LNCaP clone FGC (cell line): ENCODE measurements around the gene EIF4G3.
A peak's percentile ranks its signal among the peaks of the same experiment; 100 is the strongest.
"Not testable (repeated sequence)": the region's sequence is repeated elsewhere in the genome, so short reads cannot be mapped to it uniquely, and the experiment has no call there.

ENCODE experiments used
- DNase-seq: peaks from one replicate; pipeline ENCODE4 v3.0.0-alpha.2; 2011; ENCODE audit warnings: low read depth
- H3K4me3 ChIP-seq: 2 replicates; pipeline ENCODE4 v1.5.1; 2011; ENCODE audit warnings: mild to moderate bottlenecking, low read depth, low read length, control low read depth
- TF ChIP-seq, protein P1 (sequence below): IDR thresholded peaks from 2 replicates; pipeline ENCODE4 v1.5.1; 2012; ENCODE audit warnings: mild to moderate bottlenecking; ENCODE audit not compliant: control insufficient read depth, insufficient read depth; ENCODE audit errors: extremely low read depth

EIF4G3 gene

DNA sequence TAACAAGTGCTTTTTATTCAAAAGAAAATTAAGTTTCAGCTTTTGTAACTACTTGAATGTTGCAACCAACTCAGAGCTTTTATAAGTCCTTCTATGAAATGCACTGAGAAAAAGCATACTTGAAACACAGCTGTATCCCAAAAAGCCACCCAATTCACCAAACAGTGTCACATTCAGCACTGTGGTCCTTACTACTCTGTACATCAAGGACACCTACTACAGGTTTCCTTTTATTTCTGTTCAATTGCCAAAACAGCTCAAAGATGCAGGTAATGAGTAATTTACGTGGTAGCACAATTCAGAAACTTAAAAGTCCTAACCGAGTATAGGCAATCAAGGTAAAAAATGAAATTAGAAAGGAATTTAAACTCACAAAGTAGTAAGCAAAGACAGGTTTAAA, 2.5 kb downstream of the EIF4G3 start:
- TF ChIP-seq, protein P1, sequence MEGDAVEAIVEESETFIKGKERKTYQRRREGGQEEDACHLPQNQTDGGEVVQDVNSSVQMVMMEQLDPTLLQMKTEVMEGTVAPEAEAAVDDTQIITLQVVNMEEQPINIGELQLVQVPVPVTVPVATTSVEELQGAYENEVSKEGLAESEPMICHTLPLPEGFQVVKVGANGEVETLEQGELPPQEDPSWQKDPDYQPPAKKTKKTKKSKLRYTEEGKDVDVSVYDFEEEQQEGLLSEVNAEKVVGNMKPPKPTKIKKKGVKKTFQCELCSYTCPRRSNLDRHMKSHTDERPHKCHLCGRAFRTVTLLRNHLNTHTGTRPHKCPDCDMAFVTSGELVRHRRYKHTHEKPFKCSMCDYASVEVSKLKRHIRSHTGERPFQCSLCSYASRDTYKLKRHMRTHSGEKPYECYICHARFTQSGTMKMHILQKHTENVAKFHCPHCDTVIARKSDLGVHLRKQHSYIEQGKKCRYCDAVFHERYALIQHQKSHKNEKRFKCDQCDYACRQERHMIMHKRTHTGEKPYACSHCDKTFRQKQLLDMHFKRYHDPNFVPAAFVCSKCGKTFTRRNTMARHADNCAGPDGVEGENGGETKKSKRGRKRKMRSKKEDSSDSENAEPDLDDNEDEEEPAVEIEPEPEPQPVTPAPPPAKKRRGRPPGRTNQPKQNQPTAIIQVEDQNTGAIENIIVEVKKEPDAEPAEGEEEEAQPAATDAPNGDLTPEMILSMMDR, result no peak
- DNase-seq, result no peak
- peak overlapping the region; percentile 73 for H3K4me3 ChIP-seq

DNA sequence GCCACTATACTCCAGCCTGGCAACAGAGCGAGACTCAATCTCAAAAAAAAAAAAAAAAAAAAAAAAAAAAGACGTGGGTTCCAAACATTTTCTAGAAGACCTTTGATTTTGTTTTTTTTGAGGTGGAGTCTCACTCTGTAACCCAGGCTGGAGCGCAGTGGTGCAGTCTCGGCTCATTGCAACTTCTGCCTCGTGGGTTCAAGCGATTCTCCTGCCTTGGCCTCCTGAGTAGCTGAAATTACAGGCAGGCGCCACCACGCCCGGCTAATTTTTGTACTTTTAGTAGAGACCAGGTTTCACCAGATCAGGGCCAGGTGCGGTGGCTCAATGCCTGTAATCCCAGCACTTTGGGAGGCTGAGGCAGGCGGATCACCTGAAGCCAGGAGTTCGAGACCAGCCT, 3.6 kb downstream of the EIF4G3 start:
- not testable (repeated sequence) for DNase-seq, H3K4me3 ChIP-seq

DNA sequence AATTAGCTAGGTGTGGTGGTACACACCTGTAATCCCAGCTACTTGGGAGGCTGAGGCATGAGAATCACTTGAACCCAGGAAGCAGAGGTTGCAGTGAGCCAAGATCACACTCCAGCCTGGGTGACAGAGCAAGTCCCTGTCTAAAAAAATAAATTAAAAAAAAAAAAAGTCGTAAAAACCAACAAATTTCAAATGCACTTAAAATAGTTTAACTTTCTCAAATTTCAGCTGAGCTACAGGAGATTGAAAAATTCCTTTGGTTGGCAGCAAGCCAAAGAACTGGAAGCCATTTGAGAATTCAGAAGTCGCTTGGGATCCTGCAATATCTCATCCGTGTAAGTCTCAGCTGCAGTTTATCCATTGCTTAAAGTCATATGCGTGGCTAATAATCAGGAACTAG, 5.9 kb downstream of the EIF4G3 start:
- not testable (repeated sequence) for H3K4me3 ChIP-seq, DNase-seq

DNA sequence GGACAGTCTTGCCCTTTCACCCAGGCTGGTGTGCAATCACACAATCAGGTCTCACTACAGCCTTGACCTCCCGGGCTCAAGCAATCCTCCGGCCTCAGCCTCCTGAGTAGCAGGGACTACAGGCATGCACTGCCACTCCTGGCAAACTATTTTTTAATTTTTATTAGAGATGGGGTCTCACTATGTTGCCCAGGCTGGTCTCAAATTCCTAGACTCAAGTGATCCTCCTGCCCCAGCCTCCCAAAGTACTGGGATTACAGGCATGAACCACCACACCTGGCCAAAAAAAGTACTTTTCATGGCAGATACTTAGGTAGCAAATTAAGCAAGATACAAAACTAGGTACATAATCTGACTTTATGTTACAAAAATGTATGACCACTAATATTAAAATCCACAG, 8.3 kb downstream of the EIF4G3 start:
- TF ChIP-seq, protein P1, result no peak
- DNase-seq, result no peak
- H3K4me3 ChIP-seq, result no peak overlapping the region

DNA sequence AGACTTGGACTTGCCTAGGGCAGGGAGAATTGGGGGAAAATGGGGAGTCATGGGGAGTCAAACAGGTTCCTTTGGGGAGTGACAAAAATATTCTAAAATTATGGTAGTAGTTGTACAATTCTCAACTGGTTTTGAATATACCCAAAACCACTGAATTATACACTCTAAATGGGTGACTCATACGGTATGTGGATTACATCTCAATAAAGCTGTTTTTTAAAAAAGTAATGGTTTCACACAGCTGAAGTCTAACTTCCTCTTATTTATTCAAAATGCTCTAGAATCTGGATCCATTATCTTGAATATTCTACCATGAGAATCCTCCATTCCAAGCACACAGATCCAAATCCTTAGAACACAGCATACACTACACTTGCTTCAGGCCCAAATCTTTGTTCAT, 11.1 kb downstream of the EIF4G3 start:
- H3K4me3 ChIP-seq, result no peak overlapping the region
- no peak for DNase-seq
- TF ChIP-seq, protein P1, result no peak

DNA sequence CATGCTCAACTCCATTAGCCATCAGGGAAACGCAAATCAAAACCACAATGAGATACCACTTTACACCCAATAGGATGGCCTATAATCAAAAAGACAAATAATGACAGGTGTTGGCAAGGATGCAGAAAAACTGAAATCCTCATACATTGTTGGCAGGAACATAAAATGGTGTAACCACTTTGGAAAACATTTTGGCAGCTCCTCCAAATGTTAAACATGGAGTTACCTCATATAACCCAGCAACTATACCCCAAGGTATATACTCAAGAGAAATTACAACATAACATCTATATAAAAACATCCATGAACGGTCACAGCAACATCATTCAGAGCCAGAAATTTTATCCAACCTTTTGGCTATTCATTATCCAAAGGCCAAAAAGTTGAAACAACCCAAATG, 11.6 kb downstream of the EIF4G3 start:
- no peak overlapping the region for H3K4me3 ChIP-seq
- DNase-seq, result peak; percentile 84
- TF ChIP-seq, protein P1, result no peak

DNA sequence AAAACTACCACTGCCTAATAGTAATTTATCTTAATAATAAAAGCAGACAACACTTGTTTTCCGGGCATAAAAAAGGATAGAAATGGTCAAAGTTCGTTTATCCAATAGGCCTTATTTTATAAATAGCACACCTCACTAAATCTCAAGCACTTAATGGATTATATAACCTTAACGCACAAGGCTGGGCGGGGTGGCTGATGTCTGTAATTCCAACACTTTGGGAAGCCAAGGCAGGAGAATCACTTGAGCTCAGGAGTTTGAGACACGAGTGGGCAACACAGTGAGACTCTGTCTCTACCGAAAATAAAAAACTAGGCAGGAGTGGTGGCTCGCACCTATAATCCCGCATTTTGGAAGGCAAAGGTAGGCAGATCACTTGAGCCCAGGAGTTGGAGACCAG, 12.4 kb downstream of the EIF4G3 start:
- TF ChIP-seq, protein P1, result no peak
- no peak overlapping the region for H3K4me3 ChIP-seq
- no peak for DNase-seq

DNA sequence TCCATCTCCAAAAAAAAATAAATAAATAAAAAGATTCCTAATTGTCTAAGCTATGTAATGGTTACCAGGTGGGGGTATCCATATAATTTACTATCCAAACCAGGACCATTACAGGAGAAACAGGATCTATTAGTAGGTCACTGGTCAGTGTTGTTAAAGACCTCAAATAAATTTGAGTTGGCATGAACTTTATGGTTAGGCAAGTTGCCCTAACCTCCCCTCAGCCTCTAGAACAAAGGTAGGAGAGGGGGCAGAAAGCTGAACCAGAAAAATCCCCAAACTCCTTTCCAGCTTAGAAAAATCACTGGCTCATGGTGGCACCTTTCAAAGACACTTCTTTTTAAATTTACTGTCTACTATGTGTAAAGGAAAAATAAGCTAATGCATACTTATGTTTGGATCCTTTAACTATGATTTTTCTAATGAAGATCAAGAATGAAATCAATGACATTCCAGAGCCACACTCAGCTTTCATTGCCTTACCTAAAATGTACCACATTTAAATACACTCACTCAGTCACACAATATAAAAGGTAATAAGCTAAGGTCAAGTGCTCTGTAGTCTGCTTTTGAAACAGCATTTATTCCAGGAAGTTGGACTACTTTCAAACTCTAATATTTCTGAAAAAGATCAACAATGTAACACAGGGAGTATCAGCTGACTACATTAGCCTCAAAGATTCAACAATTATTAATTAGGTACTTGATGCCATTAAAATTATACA, 13.8 kb downstream of the EIF4G3 start:
- no peak overlapping the region for H3K4me3 ChIP-seq
- TF ChIP-seq, protein P1, result no peak
- no peak for DNase-seq
